Stimulated activated CD8-positive, alpha-beta memory T cell treated with anti-CD3 and anti-CD28 coated beads, Interleukin-4, amount 100 ng/mL, for 1 hour (primary cell): ENCODE results near the gene MED12L.
"Not testable (repeated sequence)": the region's sequence is repeated elsewhere in the genome, so short reads cannot be mapped to it uniquely, and the experiment has no call there.

Experiments used
- DNase-seq, 2 donors: peaks; one replicate each; pipeline ENCODE4 v3.0.0-alpha.2; 2020; ENCODE audit warnings: low read depth in 2 of 2, low spot score in 1 of 2

The MED12L gene

GRCh38 chr3:151085227-151085888 is at the start of gene MED12L:
MED12L (plus strand) TSS chr3:151085664; CDS start chr3:151086927, 1,263 bp downstream.
- peak in 1 of 2 donors; percentile 9 for DNase-seq

- no peak for DNase-seq
Observed at GRCh38 chr3:151037746-151038477, 47.6 kb upstream of the MED12L start.

GRCh38 chr3:151044706-151045105 is 40.8 kb upstream of the MED12L start:
- no peak for DNase-seq

GRCh38 chr3:151047636-151048035 is 37.8 kb upstream of the MED12L start:
- DNase-seq, result no peak

GRCh38 chr3:151051533-151051932 is 33.9 kb upstream of the MED12L start:
- DNase-seq, result no peak

GRCh38 chr3:151052346-151052745 is 33.1 kb upstream of the MED12L start:
- no peak for DNase-seq

- no peak for DNase-seq
Observed at GRCh38 chr3:151052756-151053155, 32.7 kb upstream of the MED12L start.

- DNase-seq, result no peak
Observed at GRCh38 chr3:151058740-151059139, 26.7 kb upstream of the MED12L start.

GRCh38 chr3:151062611-151063010 is 22.9 kb upstream of the MED12L start:
- DNase-seq, result no peak

GRCh38 chr3:151067158-151067557 is 18.3 kb upstream of the MED12L start:
- no peak for DNase-seq

- DNase-seq, result not testable (repeated sequence)
Observed at GRCh38 chr3:151072842-151073241, 12.6 kb upstream of the MED12L start.

GRCh38 chr3:151074256-151074655 is 11.2 kb upstream of the MED12L start:
- no peak for DNase-seq

- no peak for DNase-seq
Observed at GRCh38 chr3:151075869-151076562, 9.4 kb upstream of the MED12L start.

GRCh38 chr3:151076626-151077025 is 8.8 kb upstream of the MED12L start:
- no peak for DNase-seq

GRCh38 chr3:151081082-151081481 is 4.4 kb upstream of the MED12L start:
- DNase-seq, result not testable (repeated sequence)

GRCh38 chr3:151082880-151083838 is 2.3 kb upstream of the MED12L start:
- DNase-seq, result no peak

GRCh38 chr3:151084893-151085226 is 604 bp upstream of the MED12L start:
- no peak for DNase-seq

GRCh38 chr3:151085889-151086483 is 522 bp downstream of the MED12L start:
- no peak for DNase-seq

- peak; percentile 27 to 35 for DNase-seq
Observed at GRCh38 chr3:151086484-151087456, 1.3 kb downstream of the MED12L start.
